NCI-H1436 treated with DMSO at 0.1 percent for 48 hours (cell line): ENCODE data around the gene MAGI1.

Experiments
- DNase-seq: peaks from one replicate; lab custom pipeline; 2025; lab: John Stamatoyannopoulos, UW

Gene MAGI1

DNA sequence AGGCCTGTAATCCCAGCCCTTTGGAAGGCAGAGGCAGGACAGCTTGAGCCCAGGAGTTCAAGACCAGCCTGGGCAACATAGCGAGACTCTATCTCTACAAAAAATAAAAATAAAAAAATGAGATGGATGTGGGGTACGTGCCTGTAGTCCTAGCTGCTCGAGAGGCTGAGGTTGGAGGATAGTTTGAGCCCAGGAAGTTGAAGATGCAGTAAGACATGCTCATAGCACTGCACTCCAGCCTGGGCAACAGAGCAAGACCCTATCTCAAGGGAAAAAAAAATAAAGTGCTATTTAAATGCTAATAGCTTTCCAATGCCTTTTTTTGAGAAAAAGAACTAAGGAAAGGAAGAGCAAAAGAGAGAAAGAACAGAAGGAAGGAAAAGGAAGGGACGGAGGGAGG is 94.5 kb downstream of the MAGI1 start:
- DNase-seq = no peak

DNA sequence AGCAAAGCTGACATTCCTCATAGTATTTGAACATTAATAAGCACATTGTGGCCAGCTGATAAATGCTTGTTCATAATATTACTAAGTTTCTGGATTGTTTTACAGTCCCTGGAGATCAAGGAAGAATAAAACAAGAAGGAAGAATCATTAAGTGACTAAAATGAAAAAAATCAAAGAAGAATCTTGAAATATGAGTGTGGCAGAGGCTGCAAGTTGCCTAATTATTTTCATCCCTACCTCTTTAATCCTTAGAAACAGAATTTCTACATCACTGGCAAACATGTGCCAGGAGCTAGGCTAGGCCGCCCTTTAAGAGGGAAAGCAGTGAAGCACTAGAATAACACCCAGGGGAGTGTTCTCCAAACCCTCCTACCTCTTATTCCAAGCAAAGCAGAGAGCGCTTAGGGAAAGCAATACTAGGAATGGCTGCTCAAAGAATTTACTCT is 98.9 kb downstream of the MAGI1 start:
- no peak for DNase-seq

DNA sequence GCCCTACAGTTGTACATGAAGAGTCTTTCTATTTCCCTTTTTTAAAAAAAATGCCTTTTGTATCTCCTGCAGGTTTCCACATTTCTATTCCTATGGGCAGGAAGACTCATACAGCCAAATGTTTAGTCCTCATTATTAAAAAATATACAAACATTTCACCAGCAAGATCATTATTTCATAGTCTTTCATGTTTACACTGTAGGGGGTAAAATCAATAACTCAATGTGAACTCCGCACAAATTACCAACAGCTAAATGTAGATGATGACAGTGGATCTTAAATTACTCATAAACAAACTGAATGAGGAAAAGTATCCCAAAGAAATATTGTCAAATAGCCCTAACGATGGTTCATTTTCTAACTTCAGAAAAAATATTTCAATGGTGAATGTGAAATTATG is 99.5 kb downstream of the MAGI1 start:
- DNase-seq = no peak

DNA sequence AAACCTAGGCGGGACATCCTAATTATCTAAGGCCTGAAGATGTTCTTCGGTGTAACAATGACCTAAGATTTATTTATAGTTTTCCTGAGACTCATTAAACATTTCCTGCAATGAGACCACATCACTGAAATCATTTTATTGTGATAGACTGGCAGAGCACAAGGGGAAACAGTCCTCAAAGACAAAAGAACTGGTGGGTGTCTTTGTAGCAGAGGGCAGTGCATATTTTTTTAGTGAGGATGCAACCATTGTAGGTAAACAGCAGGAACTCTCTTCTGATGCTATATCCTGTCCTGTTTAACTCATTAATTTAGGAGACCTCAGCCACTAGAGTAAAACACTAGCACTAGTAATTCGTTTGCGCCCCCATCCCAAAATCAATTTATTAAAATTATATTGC is 100.0 kb downstream of the MAGI1 start:
- no peak for DNase-seq

DNA sequence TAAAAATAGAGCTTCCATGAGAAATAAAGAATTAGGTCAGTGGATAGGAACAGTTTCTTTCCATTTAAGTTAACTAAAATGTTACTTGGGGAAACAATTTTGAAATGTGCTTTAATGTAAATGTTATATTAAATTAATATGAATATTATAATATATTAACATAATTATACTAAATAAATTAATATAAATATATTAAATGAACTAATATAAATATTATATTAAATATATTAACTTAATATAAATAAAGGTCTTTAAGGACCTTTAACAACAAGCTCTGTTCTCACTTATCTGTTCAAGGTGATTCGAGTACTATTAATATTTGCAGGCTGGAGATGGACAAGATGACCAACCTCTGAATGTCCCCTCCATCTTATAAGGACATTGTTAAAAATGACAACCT is 100.6 kb downstream of the MAGI1 start:
- DNase-seq = no peak

DNA sequence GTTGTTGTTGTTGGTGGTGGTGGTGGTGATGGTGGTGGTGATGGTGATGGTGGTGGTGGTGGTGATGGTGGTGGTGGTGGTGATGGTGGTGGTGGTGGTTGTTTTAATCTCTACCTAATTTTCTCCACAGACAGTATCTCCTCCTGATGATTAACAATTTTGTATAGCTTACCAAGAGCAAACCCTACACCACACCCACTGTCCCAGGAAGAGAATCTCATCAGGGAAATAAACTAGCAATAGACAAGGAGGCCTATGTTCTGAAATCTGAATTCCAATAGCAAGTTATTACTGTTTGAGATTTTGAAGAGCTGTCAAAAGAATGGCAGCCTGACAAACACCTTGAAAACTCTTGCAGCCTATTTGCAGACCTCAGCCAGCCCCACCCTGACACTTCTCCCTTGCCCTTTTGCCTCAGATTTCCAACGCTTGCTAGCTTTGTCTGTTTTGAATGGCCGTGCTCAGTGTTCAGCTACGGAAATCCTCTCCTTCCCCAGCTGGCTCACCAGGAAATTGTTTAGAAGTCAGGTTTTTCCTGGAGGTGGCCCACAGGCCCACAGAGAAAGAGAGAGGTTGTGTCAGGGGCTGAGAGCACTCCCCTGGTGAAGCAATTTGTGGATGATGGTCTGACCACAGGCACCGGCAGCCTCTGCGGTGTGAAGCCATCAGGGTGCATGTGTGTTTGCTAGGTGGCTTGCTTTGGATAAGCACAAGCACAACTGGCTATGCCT is 101.6 kb downstream of the MAGI1 start:
- no peak for DNase-seq

DNA sequence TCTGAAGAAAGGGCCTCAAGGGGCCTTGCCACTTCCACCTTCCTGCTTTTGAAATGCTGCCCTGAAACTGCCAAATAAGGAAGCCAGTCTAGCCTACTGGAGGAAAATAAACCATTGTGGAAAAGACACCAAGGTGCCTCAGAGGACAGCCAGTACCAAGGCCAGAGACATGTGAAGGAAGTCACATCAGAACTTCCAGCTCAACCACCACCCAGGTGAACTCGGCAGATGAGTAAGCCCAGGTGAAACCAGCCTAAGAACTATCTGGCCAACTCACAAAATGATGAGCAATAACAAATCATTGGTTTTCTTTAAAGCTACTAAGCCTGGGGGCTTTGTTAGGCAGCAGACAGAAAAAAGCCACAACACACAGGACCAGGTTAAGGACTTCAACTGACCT is 103.0 kb downstream of the MAGI1 start:
- no peak for DNase-seq

DNA sequence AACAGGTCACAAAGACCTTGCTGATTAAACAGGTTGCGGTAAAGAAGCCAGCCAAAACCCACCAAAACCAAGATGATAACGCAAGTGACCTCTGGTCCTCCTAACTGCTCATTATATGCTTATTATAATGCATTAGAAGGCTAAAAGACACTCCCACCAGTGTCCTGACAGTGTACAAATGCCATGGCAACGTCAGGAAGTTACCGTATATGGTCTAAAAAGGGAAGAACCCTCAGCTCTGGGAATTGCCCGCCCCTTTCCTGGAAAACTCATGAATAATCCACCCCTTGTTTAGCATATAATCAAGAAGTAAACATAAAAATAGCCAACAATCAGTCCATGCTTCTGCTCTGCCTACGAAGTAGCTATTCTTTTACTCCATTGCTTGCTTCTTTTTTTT is 108.1 kb downstream of the MAGI1 start:
- DNase-seq = no peak

DNA sequence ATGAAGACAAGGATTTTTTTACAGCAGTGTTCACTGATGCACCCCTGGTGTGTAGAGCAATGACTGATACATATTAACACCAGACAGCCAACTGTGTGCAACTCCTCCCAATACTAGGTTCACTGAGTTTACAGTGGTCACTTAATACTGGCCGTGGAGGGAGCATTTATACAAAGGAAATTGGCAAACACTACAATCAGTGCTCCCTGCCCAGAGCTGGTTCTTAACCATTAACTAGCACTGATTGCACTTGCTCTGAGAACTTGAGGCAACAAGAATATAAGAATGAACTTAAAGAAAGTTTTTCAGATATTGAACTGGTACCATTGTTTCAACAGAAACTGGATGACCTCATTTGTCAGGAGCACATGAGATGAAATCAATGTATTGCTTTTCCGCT is 110.6 kb downstream of the MAGI1 start:
- DNase-seq = no peak

DNA sequence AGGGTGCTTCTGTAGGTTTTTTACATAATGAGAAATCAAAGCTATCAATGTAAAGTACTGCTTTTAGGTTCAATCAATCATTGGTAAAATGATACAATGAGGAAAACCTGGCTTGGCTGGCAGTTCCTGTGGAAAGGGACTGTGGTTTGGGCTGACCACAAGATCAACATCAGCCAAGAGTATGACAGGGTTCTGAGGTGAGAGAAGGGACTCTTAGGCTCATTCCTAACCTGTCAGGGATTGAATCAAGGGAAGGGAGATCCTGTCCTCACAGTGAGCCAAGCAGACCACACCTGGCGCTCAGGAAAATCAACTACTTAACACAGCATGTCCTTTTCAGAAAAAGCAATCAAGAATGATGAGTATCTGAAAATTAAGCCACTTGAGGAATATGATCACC is 111.1 kb downstream of the MAGI1 start:
- DNase-seq = no peak

DNA sequence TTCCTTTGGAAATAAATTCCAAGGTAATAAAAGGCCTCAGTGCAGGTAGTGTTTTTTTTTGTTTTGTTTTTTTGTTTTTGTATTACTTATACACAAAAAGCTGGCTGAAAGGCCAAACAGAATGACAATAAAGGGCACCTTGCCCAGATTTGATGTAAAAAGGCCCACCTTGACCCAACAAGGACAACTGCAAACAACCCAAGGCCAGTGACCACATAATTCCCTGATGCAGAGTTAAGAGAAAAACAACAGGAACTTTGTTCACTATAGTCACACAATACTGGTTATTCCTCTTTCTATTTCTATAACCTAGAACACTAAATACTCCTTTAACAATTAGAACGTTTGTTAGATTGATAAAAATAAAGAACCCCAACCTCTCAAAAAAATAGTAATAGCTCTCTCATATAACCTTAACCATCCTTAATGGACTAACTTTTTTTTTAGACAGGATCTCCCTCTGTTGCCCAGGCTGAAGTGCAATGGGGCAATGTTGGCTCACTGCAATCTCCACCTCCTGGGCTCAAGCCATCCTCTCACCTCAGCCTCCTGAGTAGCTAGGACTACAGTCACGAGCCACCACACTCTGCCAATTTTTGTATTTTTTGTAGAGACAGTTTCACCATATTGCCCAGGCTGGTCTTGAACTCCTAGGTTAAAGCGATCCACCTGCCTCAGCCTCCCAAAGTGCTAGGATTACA is 113.3 kb downstream of the MAGI1 start:
- no peak for DNase-seq

DNA sequence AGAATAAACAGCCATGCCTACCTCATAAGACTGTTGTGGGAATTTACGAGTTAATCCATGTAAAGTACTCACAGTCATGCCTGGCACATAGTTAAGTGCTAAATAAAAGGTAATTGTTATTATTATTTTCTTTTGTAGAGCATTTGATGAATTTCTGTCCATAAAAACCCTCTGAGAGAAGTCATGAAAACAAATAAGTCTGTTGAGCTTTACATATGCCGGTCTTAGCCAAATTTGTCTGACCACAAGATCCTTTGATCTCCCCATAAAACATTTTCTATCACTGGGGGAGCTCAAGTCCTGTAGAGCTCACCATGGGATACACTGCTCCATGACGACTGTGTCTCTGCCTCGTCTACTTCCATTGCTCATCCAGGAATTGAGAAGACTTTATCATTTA is 114.0 kb downstream of the MAGI1 start:
- DNase-seq = no peak

DNA sequence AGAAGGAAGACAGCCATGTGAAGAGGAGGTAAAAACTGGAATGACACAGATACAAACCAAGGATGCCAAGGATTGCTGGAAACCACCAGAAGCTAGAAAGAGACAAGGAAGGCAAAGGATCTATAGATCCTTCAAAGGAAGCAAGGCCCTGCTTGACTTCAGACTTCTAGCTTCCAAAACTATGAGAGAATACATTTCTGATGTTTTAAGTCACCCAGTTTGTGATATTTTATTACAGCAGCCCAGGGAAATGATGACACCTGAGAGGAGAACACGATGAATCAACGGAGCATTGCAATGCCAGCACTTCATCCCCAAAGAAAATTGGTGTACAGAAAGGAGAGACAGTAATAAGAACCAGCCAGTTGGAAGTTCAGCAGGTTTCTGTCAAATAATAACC is 116.3 kb downstream of the MAGI1 start:
- DNase-seq = no peak

DNA sequence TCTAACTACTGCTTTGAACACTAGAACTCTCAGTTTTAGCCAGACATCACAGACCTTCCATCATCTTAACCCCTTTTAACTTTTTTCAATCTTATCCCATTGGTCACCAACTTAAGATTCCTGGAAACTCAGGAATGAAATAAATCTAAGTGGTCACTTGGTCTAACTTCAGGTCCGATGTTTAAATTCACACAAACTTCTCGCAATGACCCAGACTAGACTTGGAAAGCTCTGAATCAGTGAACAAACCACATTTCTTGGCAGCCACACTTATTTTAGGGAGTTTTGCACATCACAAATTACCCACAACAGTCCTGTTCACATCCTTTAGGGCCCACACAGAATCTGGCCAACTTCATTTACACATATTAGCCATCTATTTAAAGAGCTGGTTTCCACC is 118.9 kb downstream of the MAGI1 start:
- no peak for DNase-seq

DNA sequence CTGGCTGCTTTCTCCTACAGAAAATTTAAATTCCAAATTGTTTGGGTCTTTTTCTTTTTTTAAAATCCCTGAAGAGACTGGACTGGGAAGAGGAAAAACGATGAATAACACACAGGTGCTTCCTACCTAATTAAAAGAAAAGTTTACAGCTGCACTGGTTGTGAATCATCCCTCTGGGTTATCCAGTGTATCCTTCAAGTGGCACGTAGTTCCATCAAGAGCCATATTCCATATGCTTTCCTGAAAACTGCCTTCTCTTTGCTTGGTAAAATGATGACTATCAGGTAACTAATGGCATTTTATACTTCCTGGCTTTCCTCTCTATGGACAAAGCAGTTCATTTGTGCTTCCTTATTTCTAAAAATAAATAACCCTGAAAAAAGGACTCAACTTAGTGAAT is 123.2 kb downstream of the MAGI1 start:
- DNase-seq = no peak

DNA sequence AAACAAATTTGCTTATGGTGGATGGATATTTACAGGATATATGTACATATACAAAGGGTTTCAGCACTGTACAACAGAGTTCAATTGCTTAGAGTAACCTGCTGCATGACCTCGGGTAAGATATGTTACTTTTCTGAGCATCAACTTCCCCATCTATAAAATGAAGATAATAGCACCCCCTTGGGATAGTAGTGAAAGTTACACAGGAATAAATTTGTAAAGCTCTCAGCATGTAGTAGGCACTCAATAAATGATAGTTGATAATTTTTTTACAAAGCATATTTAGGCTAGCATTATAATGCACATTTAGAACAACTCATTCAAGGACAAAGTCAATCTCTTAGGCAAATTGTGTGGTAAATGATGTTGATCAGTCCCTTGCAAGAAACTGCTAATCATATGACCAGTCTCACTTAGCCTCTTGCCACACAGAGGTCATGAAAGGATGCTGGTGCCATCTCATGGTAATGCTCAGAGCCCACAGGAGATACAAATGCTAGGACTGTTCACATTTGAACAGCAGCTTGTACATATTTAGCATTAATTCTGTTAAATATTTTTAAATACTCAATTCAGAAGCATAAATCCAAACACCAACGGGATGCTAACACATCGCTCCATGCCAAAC is 123.9 kb downstream of the MAGI1 start:
- DNase-seq = no peak

DNA sequence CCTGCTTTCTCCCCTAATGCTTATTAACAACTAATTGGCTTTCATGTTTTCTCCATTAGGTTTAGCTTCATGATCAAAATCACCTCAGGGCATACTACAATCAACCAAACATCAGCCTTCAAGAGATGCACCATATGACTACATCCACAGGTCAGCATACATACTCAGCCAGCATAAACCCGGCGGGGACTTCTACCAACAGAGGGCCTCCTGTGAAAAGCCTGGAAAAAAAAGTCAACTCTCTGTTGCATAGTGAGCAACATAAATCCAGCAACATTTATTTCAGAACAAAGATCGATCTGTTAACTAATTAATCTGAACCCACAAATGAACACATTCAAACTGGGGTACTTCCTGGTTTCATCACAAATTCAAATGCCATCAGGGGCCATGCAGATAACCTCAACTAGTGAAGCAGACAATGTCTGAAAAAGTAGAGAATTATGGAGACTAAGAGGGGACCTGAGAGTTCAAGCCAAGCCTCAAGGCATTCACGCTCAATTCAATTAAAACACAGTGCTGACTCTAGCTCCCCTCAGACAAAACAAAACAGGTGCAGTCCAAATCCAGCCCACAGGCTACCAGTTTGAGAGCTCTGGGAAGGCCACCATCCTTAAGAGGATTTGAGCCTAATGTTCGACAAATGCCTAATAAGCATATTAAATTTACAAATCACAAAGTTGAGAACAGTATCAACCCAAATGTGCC is 124.5 kb downstream of the MAGI1 start:
- DNase-seq = no peak

DNA sequence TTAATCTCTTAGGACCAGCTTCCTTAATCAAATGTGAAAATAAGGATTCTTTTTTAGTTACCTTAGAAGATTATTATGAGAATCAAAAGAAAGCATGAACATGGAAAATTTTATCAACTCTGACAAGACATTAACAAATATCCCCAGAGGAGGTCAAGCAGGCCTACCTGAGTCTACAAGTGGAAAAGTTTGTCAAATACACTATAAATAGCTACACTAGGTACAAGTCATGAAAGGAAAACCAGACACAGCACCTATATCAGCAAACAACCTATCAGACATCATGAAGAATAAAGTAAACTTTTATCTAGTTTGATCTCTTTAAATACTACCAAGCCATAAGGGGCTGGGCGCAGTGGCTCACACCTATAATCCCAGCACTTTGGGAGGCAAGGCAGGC is 126.1 kb downstream of the MAGI1 start:
- DNase-seq = no peak

DNA sequence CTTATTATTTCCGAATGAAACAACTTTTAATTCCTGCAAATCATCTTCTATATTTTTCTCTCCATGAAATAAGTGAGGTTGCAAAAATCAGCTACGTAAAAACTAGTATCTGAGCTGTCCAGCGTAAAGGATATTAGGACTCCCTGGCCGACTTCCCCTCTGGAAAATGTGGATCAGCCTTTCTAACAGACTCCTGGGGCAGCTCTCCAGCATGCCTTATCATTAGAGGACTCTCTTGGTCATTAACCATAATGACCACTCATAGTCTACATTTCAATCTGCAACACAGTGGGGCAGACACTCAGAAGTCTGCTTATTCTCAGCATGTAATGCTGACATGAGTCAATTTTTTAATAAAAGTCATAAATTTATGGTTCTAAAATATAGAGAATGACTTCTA is 130.1 kb downstream of the MAGI1 start:
- DNase-seq = no peak

DNA sequence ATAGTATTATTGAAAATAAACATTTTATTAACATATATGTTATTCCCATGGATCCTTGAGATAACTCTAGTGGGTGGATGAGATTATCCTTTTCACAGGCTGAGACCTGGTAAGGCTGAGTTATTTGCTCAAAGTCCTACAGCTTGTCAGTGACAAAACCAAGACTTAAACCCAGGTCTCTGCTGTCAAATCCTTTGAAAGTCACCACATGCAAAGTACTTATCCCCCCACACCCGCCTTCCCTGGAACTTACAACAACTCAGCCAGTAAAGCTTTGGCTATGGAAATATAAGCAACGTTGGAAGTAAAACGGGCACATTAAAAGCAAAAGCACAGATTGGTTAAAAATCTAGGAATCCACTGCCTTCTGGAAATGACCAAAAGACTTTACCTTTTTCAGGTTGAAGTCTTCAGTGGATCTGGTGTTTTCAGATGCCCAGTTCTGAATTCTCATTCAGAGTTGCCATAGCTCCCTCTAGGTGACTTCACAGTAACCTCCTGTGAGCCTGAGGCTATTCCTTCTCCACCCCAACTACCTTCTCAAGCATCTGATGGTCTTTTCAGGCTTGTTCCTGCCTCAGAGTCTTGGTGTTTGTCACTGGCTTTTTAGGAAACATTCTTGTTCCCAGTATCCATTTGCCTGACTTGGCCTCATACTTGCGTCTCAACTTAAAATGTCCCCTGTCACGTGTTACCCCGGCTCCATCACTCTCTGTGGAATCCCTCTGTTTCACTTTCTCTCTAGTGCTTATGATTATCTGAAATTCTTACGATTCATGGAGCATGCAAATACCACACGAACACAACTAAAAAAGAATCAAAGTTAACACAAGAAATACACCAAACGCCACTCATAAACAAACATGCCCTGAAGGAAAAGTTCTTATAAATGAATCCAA is 131.2 kb downstream of the MAGI1 start:
- no peak for DNase-seq

DNA sequence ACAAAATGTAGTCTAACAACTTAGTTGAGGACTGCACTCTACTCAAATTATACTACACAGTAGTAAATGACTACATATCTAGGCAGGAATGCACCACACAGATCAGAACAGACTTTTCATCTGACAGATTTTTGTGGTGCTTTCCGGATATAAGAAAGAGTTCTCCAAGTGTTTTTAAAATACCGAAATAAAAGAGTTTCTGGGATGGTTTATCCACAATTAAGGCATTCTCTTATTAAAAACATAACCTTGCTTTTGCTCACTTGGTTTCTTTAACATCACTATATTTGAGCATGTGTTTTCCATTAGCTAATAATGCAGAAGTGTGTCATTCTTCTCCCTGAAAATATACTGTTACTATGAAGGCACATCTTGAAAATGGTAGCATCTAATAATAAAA is 132.9 kb downstream of the MAGI1 start:
- DNase-seq = no peak

DNA sequence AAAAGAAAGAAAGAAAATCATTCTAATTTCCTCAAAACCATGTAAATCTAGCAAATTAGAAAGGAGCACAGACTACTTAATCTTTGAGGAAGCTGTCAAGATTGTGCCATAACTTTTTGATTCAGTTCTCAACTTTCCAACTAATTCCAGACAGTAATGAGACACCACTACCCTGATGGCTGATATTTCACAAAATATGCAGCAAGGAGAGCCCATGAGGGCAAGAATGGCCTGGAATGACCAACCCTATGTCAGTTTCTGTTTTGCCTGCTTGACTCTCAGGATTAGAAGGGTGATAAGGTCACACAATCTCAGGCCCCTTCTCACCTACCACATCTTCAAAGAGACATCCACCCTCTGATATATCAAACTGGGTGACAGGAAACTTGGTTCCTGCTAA is 134.7 kb downstream of the MAGI1 start:
- no peak for DNase-seq
